HepG2 (cell line): Measurements from ENCODE around the gene PVR. TPM values are rescaled to one million over a fixed set of nuclear protein-coding genes. Genes with fewer than 3 reads are reported as not detected.
A peak's percentile ranks its signal among the peaks of the same experiment; 100 is the strongest.

ENCODE experiments used
- ATAC-seq: fragments of 200-7000 bp; cut with Tn5 transposase; 3 replicates; pipeline ENCODE4 v1.9.1; 2020; ENCODE audit warnings: mild to moderate bottlenecking, moderate library complexity
- BruUV-seq: library from RNA; stranded (reverse); fragments of 400-500 nt; replicated peaks from 2 replicates; lab custom pipeline; 2021; lab: Mats Ljungman, UMichigan
- CTCF ChIA-PET: fragments of 300-600 bp; formaldehyde crosslinking; extraction: SDS; loops from one replicate; lab custom pipeline; 2021; ENCODE audit warnings: low total read pairs, inconsistent platforms, low intra/inter-chr PET ratio; lab: Yijun Ruan, JAX
- POLR2A ChIA-PET: fragments of 350-600 bp; sonication (Branson Sonifier 250); formaldehyde crosslinking; loops from one replicate; lab custom pipeline; 2020; ENCODE audit warnings: antibody characterized with exemption, inconsistent platforms; lab: Yijun Ruan, JAX
- DNase-seq: peaks from one replicate; pipeline ENCODE4 v3.0.0-alpha.2; 2015; ENCODE audit warnings: low spot score
- FAIRE-seq: peaks from 3 replicates; lab custom pipeline; 2011; peaks lifted over from hg19 to GRCh38; lab: Jason Lieb, UNC
- H2AFZ ChIP-seq: one replicate; pipeline ENCODE4 v1.6.1; 2011; ENCODE audit warnings: low read length, inconsistent platforms
- H3K27ac ChIP-seq: fragments of 300-600 bp; 3 replicates; pipeline ENCODE4 v1.8.0; 2011; ENCODE audit warnings: mixed run types, mild to moderate bottlenecking, mixed read lengths, low read length, inconsistent platforms; ENCODE audit not compliant: insufficient read depth; ENCODE audit errors: extremely low read length
- H3K27me3 ChIP-seq, 2 experiments: fragments of 200-600 bp in 1 of 2; 2 replicates in 1 of 2; 3 replicates in 1 of 2; pipeline versions ENCODE4 v1.6.0 to v1.8.0; 2011; ENCODE audit warnings: low read length in 2 of 2, mild to moderate bottlenecking in 2 of 2, moderate library complexity in 2 of 2, inconsistent platforms in 1 of 2; ENCODE audit not compliant: insufficient read depth in 2 of 2, control insufficient read depth in 1 of 2
- H3K36me3 ChIP-seq, 2 experiments: fragments of 200-600 bp in 1 of 2; replicated peaks in 1 of 2; 2 replicates in 1 of 2; 3 replicates in 1 of 2; pipeline versions ENCODE4 v1.5.1 to v1.8.0; 2011; ENCODE audit warnings: low read length in 2 of 2, inconsistent platforms in 1 of 2; ENCODE audit not compliant: insufficient read depth in 2 of 2, control insufficient read depth in 1 of 2
- H3K4me1 ChIP-seq: 2 replicates; pipeline ENCODE4 v1.5.1; 2012; ENCODE audit warnings: low read length, inconsistent platforms; ENCODE audit not compliant: insufficient read depth
- H3K4me2 ChIP-seq: 2 replicates; pipeline ENCODE4 v1.6.0; 2011; ENCODE audit warnings: low read depth, low read length, inconsistent platforms
- H3K4me3 ChIP-seq, 3 experiments: fragments of 200-600 bp in 1 of 3; sonication (generic), shearing (Covaris generic) in 1 of 3; replicated peaks in 1 of 3; 2 replicates each; pipeline ENCODE4 v1.5.1; 2011 to 2016; ENCODE audit warnings: low read length in 3 of 3, inconsistent platforms in 2 of 3, low read depth in 2 of 3, mild to moderate bottlenecking in 2 of 3, control low read depth in 1 of 3, mixed read lengths in 1 of 3; ENCODE audit not compliant: insufficient read depth in 1 of 3
- H3K79me2 ChIP-seq: one replicate; pipeline ENCODE4 v1.6.1; 2011; ENCODE audit warnings: low read length, inconsistent platforms; ENCODE audit not compliant: insufficient read depth
- H3K9ac ChIP-seq: 2 replicates; pipeline ENCODE4 v1.6.0; 2011; ENCODE audit warnings: mild to moderate bottlenecking, low read depth, low read length, inconsistent platforms; ENCODE audit not compliant: insufficient read depth
- H3K9me3 ChIP-seq: 2 replicates; pipeline ENCODE4 v1.5.1; 2012; ENCODE audit warnings: mild to moderate bottlenecking, low read length
- H4K20me1 ChIP-seq: 2 replicates; pipeline ENCODE4 v1.6.0; 2011; ENCODE audit warnings: inconsistent platforms, mild to moderate bottlenecking, low read length, moderate library complexity; ENCODE audit not compliant: insufficient read depth
- AGO2 ChIP-seq: fragments of 200-400 bp; formaldehyde crosslinking; optimal IDR thresholded peaks from 2 replicates; pipeline ENCODE3; 2017; ENCODE audit warnings: mild to moderate bottlenecking, low read depth, low read length, moderate library complexity
- GTF2F1 ChIP-seq: fragments of 150-350 bp; IDR thresholded peaks from 2 replicates; pipeline ENCODE4 v1.6.1; 2014; ENCODE audit warnings: low read length
- HNRNPUL1 ChIP-seq: fragments of 200-400 bp; formaldehyde crosslinking; IDR thresholded peaks from 2 replicates; pipeline ENCODE4 v1.6.1; 2017; ENCODE audit warnings: low read depth, mild to moderate bottlenecking, low read length, moderate library complexity
- HOXA7 ChIP-seq: sonication (generic); formaldehyde crosslinking; IDR thresholded peaks from 2 replicates; pipeline ENCODE4 v1.8.1; 2022; ENCODE audit warnings: mild to moderate bottlenecking, missing genetic modification reagents, moderate library complexity
- MIER2 ChIP-seq: IDR thresholded peaks from 2 replicates; pipeline ENCODE4 v1.6.1; 2016; ENCODE audit warnings: missing biosample characterization, missing genetic modification reagents
- POLR2A ChIP-seq, 2 experiments: IDR thresholded peaks; 2 replicates each; pipeline ENCODE4 v1.6.1; 2011; ENCODE audit warnings: low read depth in 2 of 2, low read length in 2 of 2, mild to moderate bottlenecking in 1 of 2, moderate library complexity in 1 of 2; ENCODE audit not compliant: insufficient read depth in 1 of 2
- POLR2G ChIP-seq: fragments of 200-400 bp; formaldehyde crosslinking; IDR thresholded peaks from 2 replicates; pipeline ENCODE4 v1.6.1; 2018; ENCODE audit warnings: mild to moderate bottlenecking, low read depth, low read length, moderate library complexity
- SOX6 ChIP-seq, 2 experiments: fragments of 450-650 bp in 1 of 2; sonication (generic) in 1 of 2; formaldehyde crosslinking in 1 of 2; IDR thresholded peaks; 2 replicates each; pipeline versions ENCODE4 v1.4.0 to v1.6.1; 2017 to 2020; ENCODE audit warnings: antibody characterized with exemption in 1 of 2, mild to moderate bottlenecking in 1 of 2, missing genetic modification reagents in 1 of 2
- YEATS2 ChIP-seq: sonication (generic); formaldehyde crosslinking; IDR thresholded peaks from 2 replicates; pipeline ENCODE4 v1.4.0; 2020; ENCODE audit warnings: missing genetic modification reagents, borderline replicate concordance
- ZNF572 ChIP-seq: sonication (generic); formaldehyde crosslinking; IDR thresholded peaks from 2 replicates; pipeline ENCODE4 v1.5.1; 2020; ENCODE audit warnings: mild to moderate bottlenecking, missing genetic modification reagents
- ZNF652 ChIP-seq: IDR thresholded peaks from 2 replicates; pipeline ENCODE4 v1.6.1; 2016; ENCODE audit warnings: low read depth, borderline replicate concordance
- ZNF672 ChIP-seq: sonication (generic); formaldehyde crosslinking; IDR thresholded peaks from 2 replicates; pipeline ENCODE4 v1.8.1; 2022; ENCODE audit warnings: missing genetic modification reagents
- ZSCAN22 ChIP-seq: sonication (generic); formaldehyde crosslinking; IDR thresholded peaks from 2 replicates; pipeline ENCODE4 v1.4.0; 2020; ENCODE audit warnings: mild to moderate bottlenecking, missing genetic modification reagents
- WGBS: methylation state at CpG from one replicate; pipeline ENCODE4 v1.1.6; 2017; ENCODE audit warnings: low lambda C conversion rate; 5-methylcytosine and 5-hydroxymethylcytosine counted together
- in situ Hi-C: cut with HindIII; loops from 2 replicates; pipeline ENCODE4 v1.10.0; 2017; ENCODE audit warnings: low pct_unique_long_range_greater_than_20kb; ENCODE audit not compliant: extremely low pct_ligation_motif_present
- intact Hi-C: fragments of 100-400 bp; cut with micrococcal nuclease; formaldehyde crosslinking; loops from one replicate; pipeline ENCODE4 v1.10.0; 2022; ENCODE audit not compliant: unreplicated experiment
- polyA plus RNA-seq, 8 experiments: library from polyadenylated mRNA; depleted of rRNA in 3 of 8; stranded (reverse) in 7 of 8; unstranded in 1 of 8; fragments of >200 nt; fragmentation: Illumina TruSeq in 4 of 8; extraction: Trizol in 4 of 8; gene quantifications; 2 replicates each; pipeline versions ENCODE4 v1.2.1 to v1.2.3, GENCODE V29; 2011 to 2016; ENCODE audit warnings: low read depth in 4 of 8, missing spikeins in 1 of 8, mixed read lengths in 1 of 8; ENCODE audit not compliant: insufficient read depth in 1 of 8
- total RNA-seq, 5 experiments: library from RNA; depleted of rRNA; stranded (reverse); fragments of >200 nt; fragmentation: Illumina TruSeq; extraction: Trizol; gene quantifications; 2 replicates each; pipeline ENCODE4 v1.2.3, GENCODE V29; 2016; ENCODE audit warnings: low read depth in 1 of 5
- TF ChIP-seq, protein P1 (sequence below): sonication (generic); formaldehyde crosslinking; IDR thresholded peaks from 2 replicates; pipeline ENCODE4 v1.8.1; 2022; ENCODE audit warnings: low read depth, mild to moderate bottlenecking, missing genetic modification reagents

Gene PVR
- total and polyA plus RNA-seq, 2 of the 13 experiments (the other 11 are each of a cell fraction or from before 2014, with no cell fraction given): 43.4 to 46.6 TPM

GRCh38 chr19:44705502-44706010, 61.8 kb downstream of the PVR start:
- WGBS: 83% methylated on average over 11 of the region's 12 CpGs
- H3K9me3 ChIP-seq: no peaks in the 10 kb centered on the region
- no peak overlapping the region for H3K9ac ChIP-seq
- no peaks in the 10 kb centered on the region for H3K79me2 ChIP-seq
- H2AFZ ChIP-seq: no peak overlapping the region
- no peak overlapping the region for H3K27ac ChIP-seq
- FAIRE-seq (no peak), DNase-seq (no peak), ATAC-seq (no peak)
- H3K4me2 ChIP-seq: no peak overlapping the region
- in situ Hi-C loops: no loop called here
- POLR2A ChIA-PET: interaction anchor here (1.5 kb wide), 1 partner anchor 11 kb away, joined by 6 read pairs; no protein-coding TSS in a partner anchor
- H3K4me1 ChIP-seq: peaks cover 28% of the 10 kb centered on the region
- H3K27me3 ChIP-seq: no peaks in the 10 kb centered on the region
- CTCF ChIA-PET: no interaction called here
- H4K20me1 ChIP-seq: no peaks in the 10 kb centered on the region
- no TSS peak for BruUV-seq
- H3K36me3 ChIP-seq: no peaks in the 10 kb centered on the region
- H3K4me3 ChIP-seq: no peak overlapping the region
- intact Hi-C loops: no loop called here
- TF ChIP-seq POLR2G (0 out of 2 replicates have a peak, but pooled peaks have one; percentile 17), SOX6 (IDR thresholded peaks at IDR 0.05) (no peak), SOX6 (CRISPR knock-in tag; IDR thresholded peaks at IDR 0.05) (no peak), ZNF572 (no peak), AGO2 (peak; percentile 59), ZNF652 (no peak)
- TF ChIP-seq, all 625 proteins: peak for 2

- FAIRE-seq (no peak), ATAC-seq (no peak), DNase-seq (no peak)
- CTCF ChIA-PET: no interaction called here
- in situ Hi-C loops (no loop called here), intact Hi-C loops (no loop called here)
- Histone ChIP-seq H3K27me3 (no peaks in the 10 kb centered on the region), H3K36me3 (no peaks in the 10 kb centered on the region), H3K4me2 (no peak overlapping the region), H3K9ac (no peak overlapping the region), H3K4me1 (peaks cover 17% of the 10 kb centered on the region), H3K79me2 (no peaks in the 10 kb centered on the region), H3K27ac (no peak overlapping the region), H3K9me3 (no peaks in the 10 kb centered on the region), H4K20me1 (no peaks in the 10 kb centered on the region), H2AFZ (no peak overlapping the region), H3K4me3 (no peak overlapping the region)
- WGBS: 93% methylated on average over 6 of the region's 6 CpGs
- POLR2A ChIA-PET: no interaction called here
- no TSS peak for BruUV-seq
- TF ChIP-seq HNRNPUL1 (no peak), HOXA7 (no peak), POLR2A (IDR thresholded peaks at IDR 0.05; ENCODE audit: insufficient read depth in 1 of 2, low read depth in 2 of 2, low read length in 2 of 2) (0 out of 4 replicates have a peak, but pooled peaks of 1 of the 2 experiments have one; percentile 6), YEATS2 (CRISPR knock-in tag) (no peak), MIER2 (CRISPR knock-in tag) (no peak), GTF2F1 (no peak), ZSCAN22 (CRISPR knock-in tag) (peak; percentile 96), ZNF672 (CRISPR knock-in tag) (peak; percentile 58; the same call in 1 of the 2 replicates)
- TF ChIP-seq, protein P1, sequence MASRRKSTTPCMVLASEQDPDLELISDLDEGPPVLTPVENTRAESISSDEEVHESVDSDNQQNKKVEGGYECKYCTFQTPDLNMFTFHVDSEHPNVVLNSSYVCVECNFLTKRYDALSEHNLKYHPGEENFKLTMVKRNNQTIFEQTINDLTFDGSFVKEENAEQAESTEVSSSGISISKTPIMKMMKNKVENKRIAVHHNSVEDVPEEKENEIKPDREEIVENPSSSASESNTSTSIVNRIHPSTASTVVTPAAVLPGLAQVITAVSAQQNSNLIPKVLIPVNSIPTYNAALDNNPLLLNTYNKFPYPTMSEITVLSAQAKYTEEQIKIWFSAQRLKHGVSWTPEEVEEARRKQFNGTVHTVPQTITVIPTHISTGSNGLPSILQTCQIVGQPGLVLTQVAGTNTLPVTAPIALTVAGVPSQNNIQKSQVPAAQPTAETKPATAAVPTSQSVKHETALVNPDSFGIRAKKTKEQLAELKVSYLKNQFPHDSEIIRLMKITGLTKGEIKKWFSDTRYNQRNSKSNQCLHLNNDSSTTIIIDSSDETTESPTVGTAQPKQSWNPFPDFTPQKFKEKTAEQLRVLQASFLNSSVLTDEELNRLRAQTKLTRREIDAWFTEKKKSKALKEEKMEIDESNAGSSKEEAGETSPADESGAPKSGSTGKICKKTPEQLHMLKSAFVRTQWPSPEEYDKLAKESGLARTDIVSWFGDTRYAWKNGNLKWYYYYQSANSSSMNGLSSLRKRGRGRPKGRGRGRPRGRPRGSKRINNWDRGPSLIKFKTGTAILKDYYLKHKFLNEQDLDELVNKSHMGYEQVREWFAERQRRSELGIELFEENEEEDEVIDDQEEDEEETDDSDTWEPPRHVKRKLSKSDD (CRISPR knock-in tag): no peak
These were observed 63.0 kb downstream of the PVR start for GRCh38 chr19:44706506-44707236.
